Measurements from ENCODE around the gene SIK1.

Gene SIK1

GRCh38 chr21:43365611-43366426, 61.1 kb downstream of the SIK1 start:
- DNase-seq = no peak

- DNase-seq = no peak
Measured at GRCh38 chr21:43364851-43365424, 62.0 kb downstream of the SIK1 start.

All from CD4-positive, alpha-beta T cell treated with Interleukin-10 for 1 hour (primary cell).